Body of pancreas (tissue), 4 donors: ENCODE measurements around the gene NR2C2AP. TPM values are rescaled to one million over a fixed set of nuclear protein-coding genes. Genes with fewer than 3 reads are reported as not detected.

ENCODE experiments used
- ATAC-seq: fragments of 150-250 bp; one replicate; pipeline ENCODE4 v1.9.1; 2016
- DNase-seq, 4 donors: peaks; one replicate each; pipeline ENCODE4 v3.0.0-alpha.2; 2019
- H3K27ac ChIP-seq, 4 donors: fragments of 200-600 bp; sonication (generic); 1 replicate in 3 of 4; 2 replicates in 1 of 4; pipeline versions ENCODE4 v1.5.1 to v1.6.1; 2016 to 2019; ENCODE audit warnings: mild to moderate bottlenecking in 1 of 4, mixed read lengths in 1 of 4, moderate library complexity in 1 of 4
- H3K27me3 ChIP-seq, 2 donors: fragments of 200-600 bp; sonication (generic); one replicate each; pipeline ENCODE4 v1.6.0; 2016; ENCODE audit warnings: mild to moderate bottlenecking in 1 of 2
- H3K36me3 ChIP-seq, 2 donors: fragments of 200-600 bp; sonication (generic); replicated peaks in 1 of 2; 2 replicates each; pipeline ENCODE4 v1.5.1; 2016; ENCODE audit warnings: low read depth in 2 of 2; ENCODE audit not compliant: insufficient read depth in 1 of 2
- H3K4me1 ChIP-seq: fragments of 200-600 bp; sonication (generic); one replicate; pipeline ENCODE4 v1.6.0; 2016
- H3K4me3 ChIP-seq, 2 donors: fragments of 200-600 bp; sonication (generic); 1 replicate in 1 of 2; 2 replicates in 1 of 2; pipeline ENCODE4 v1.5.1; 2016 to 2019
- H3K9me3 ChIP-seq, 3 donors: fragments of 200-600 bp; sonication (generic); 1 replicate in 2 of 3; 2 replicates in 1 of 3; pipeline ENCODE4 v1.5.1; 2016
- CTCF ChIP-seq, 7 experiments: fragments of 450-650 bp in 4 of 7; fragments of 200-600 bp in 3 of 7; sonication (generic) in 3 of 7; IDR thresholded peaks; one replicate each; pipeline ENCODE4 v1.5.1; 2016 to 2019; ENCODE audit warnings: antibody characterized with exemption in 7 of 7
- POLR2A ChIP-seq, 3 donors: fragments of 450-650 bp; IDR thresholded peaks; one replicate each; pipeline ENCODE4 v1.6.1; 2016; ENCODE audit warnings: antibody characterized with exemption in 3 of 3, mild to moderate bottlenecking in 2 of 3
- WGBS, 2 donors: methylation state at CpG; one replicate each; pipeline ENCODE4 v1.1.5; 2017; 5-methylcytosine and 5-hydroxymethylcytosine counted together
- intact Hi-C: fragments of 100-400 bp; cut with DNase I; formaldehyde crosslinking; loops from one replicate; pipeline ENCODE4 v1.15.1; 2023
- small RNA-seq: library from RNA; depleted of rRNA; stranded (forward); fragments of <200 nt; gene quantifications from one replicate; pipeline ENCODE3, GENCODE V24; 2016
- total RNA-seq, 2 donors: library from RNA; depleted of rRNA; stranded (reverse); fragments of >200 nt; gene quantifications; one replicate each; pipeline ENCODE4 v1.1.0, GENCODE V29; 2016

The NR2C2AP gene
- total RNA-seq, 2 donors from 2014 or later = 13.8 to 16.1 TPM

- Histone ChIP-seq H3K4me3 (no peak overlapping the region), H3K4me1 (no peaks in the 10 kb centered on the region), H3K36me3 (no peaks in the 10 kb centered on the region), H3K27ac (no peak overlapping the region), H3K9me3 (no peaks in the 10 kb centered on the region), H3K27me3 (no peaks in the 10 kb centered on the region)
- 93% methylated on average over 8 to 10 of the region's 10 CpGs for WGBS, 2 donors
- no peak for TF ChIP-seq POLR2A (IDR thresholded peaks at IDR 0.05)
- no peak for TF ChIP-seq CTCF (IDR thresholded peaks at IDR 0.05)
- intact Hi-C loops = no loop called here
- DNase-seq (no peak), ATAC-seq (no peak)
These were observed 47.6 kb downstream of the NR2C2AP start for GRCh38 chr19:19155495-19156219.

- intact Hi-C loops = no loop called here
- no peaks in the 10 kb centered on the region for H3K4me1 ChIP-seq
- DNase-seq (no peak), ATAC-seq (no peak)
- H3K36me3 ChIP-seq = no peaks in the 10 kb centered on the region
- no peak overlapping the region for H3K4me3 ChIP-seq
- WGBS, 2 donors = 88 to 99% methylated on average over 3 to 6 of the region's 6 CpGs
- TF ChIP-seq POLR2A (IDR thresholded peaks at IDR 0.05) = no peak
- TF ChIP-seq CTCF (IDR thresholded peaks at IDR 0.05) = no peak
- H3K9me3 ChIP-seq = no peaks in the 10 kb centered on the region
- no peaks in the 10 kb centered on the region for H3K27me3 ChIP-seq
- no peak overlapping the region for H3K27ac ChIP-seq
These were observed 48.3 kb downstream of the NR2C2AP start for GRCh38 chr19:19154768-19155494.

GRCh38 chr19:19152668-19153384 is 50.4 kb downstream of the NR2C2AP start:
- WGBS, 2 donors = 77 to 87% methylated on average over 5 to 13 of the region's 13 CpGs
- Histone ChIP-seq H3K27me3 (no peaks in the 10 kb centered on the region), H3K9me3 (no peaks in the 10 kb centered on the region), H3K36me3 (no peaks in the 10 kb centered on the region), H3K27ac (no peak overlapping the region), H3K4me3 (no peak overlapping the region), H3K4me1 (no peaks in the 10 kb centered on the region)
- intact Hi-C loops = no loop called here
- no peak for TF ChIP-seq CTCF (IDR thresholded peaks at IDR 0.05)
- TF ChIP-seq POLR2A (IDR thresholded peaks at IDR 0.05) = no peak
- ATAC-seq = no peak
- DNase-seq = no peak

GRCh38 chr19:19151418-19151817 is 51.8 kb downstream of the NR2C2AP start:
- DNase-seq (no peak), ATAC-seq (no peak)
- Histone ChIP-seq H3K4me3 (no peak overlapping the region), H3K27ac (no peak overlapping the region), H3K9me3 (no peaks in the 10 kb centered on the region), H3K27me3 (no peaks in the 10 kb centered on the region), H3K36me3 (no peaks in the 10 kb centered on the region), H3K4me1 (no peaks in the 10 kb centered on the region)
- TF ChIP-seq CTCF (IDR thresholded peaks at IDR 0.05) (no peak), POLR2A (IDR thresholded peaks at IDR 0.05) (no peak)
- intact Hi-C loops = no loop called here
- WGBS, 2 donors = 67% methylated on average over 7 to 11 of the region's 11 CpGs

Small RNA genes lying within 50 kb of the gene (small RNA-seq; reads per million reads assigned to genes)
- gene RNU6-1028P = not detected

Other genes with a start within 250 kb of the NR2C2AP start
- 100 to 1,000 TPM in 1 of 2 donors, 10 to 100 TPM in 1; 22.1 to 115 TPM for gene SUGP2, start 169.9 kb downstream of the NR2C2AP start, total RNA-seq
- gene ARMC6, start 169.8 kb downstream of the NR2C2AP start, total RNA-seq = 10 to 100 TPM; 15.6 to 27.7 TPM
- gene SLC25A42, start 139.4 kb downstream of the NR2C2AP start, total RNA-seq = 10 to 100 TPM; 10.1 to 24.7 TPM
- 10 to 100 TPM; 13.7 to 22.1 TPM for gene TMEM161A, start 64.9 kb downstream of the NR2C2AP start, total RNA-seq
- gene MEF2B, start 33.2 kb downstream of the NR2C2AP start, total RNA-seq = not detected
- 10 to 100 TPM in 1 of 2 donors, 1 to 10 TPM in 1; 5.4 to 25.4 TPM for gene BORCS8, start 11.3 kb downstream of the NR2C2AP start, total RNA-seq
- gene RFXANK, start 11.2 kb downstream of the NR2C2AP start, total RNA-seq = 10 to 100 TPM; 16.1 to 43.8 TPM
- gene NCAN, start 8.5 kb upstream of the NR2C2AP start, total RNA-seq = not detected
- not detected for gene TM6SF2, start 69.9 kb upstream of the NR2C2AP start, total RNA-seq
- gene SUGP1, start 117.1 kb upstream of the NR2C2AP start, total RNA-seq = 10 to 100 TPM; 13.5 to 16.3 TPM
- gene MAU2, start 117.4 kb upstream of the NR2C2AP start, total RNA-seq = 10 to 100 TPM; 38.9 to 57.4 TPM
- gene GATAD2A, start 202.3 kb upstream of the NR2C2AP start, total RNA-seq = 10 to 100 TPM; 30.0 to 35.8 TPM